HG02973 (cell line): Measurements from ENCODE around the gene RUFY1.

ENCODE experiments used
- ATAC-seq: cut with Tn5 transposase; IDR thresholded peaks from one replicate; pipeline ENCODE4 v1.9.1; 2021; ENCODE audit warnings: moderate library complexity; ENCODE audit not compliant: unreplicated experiment

RUFY1 gene

DNA sequence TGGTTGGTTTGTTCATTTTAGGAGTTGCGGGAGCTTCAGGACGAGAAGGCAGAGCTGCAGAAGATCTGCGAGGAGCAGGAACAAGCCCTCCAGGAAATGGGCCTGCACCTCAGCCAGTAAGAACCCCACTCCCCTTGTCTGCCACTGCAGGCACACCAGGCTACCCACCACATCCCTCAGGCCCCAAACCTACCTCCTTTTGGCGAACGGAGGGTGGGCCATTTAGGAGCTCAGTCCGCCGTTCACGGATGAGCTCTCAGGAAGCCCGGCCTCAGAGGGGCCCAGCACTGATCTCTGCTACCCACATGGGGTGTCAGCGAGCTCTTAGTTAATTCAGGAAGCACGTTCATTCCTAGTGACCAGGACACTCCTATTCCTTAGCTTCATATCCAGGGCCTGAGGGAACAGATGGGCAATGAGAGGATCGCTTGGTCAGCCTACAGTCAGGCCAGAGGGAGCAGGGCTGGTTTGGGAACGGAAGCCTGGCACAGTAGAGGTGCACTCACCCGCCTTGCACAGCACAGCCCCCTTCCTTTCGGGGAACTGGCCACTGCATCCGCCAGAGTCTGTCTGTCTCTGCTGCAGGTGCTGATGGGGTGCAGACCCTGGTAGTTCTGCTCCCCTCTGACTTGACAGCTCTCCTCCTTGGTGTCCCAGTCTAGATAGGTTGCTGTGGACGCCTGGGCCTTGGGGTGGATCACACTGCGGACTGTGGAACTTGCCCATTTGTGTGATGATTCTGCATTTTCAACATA, 51.7 kb downstream of the RUFY1 start:
- ATAC-seq, result no peak

DNA sequence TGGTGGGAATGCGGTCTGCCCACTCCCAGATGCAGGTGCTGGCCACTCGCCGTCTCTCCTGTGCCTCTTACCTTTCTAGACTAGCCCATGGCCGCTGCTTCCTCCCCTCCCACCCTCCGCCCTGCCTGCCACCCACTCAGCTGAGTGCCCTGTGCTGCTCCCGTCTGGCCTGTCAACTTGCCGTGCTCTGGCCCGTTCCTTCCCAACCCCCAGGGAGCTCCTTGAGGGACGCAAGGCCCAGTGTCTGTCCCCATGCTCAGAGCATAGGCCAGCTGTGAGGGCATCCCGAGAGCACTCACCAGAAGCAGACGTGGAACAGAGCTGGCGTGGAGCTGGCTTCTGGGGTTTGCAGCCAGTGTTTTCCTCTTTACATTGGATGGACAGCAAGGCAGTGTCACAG, 53.0 kb downstream of the RUFY1 start:
- ATAC-seq, result no peak

DNA sequence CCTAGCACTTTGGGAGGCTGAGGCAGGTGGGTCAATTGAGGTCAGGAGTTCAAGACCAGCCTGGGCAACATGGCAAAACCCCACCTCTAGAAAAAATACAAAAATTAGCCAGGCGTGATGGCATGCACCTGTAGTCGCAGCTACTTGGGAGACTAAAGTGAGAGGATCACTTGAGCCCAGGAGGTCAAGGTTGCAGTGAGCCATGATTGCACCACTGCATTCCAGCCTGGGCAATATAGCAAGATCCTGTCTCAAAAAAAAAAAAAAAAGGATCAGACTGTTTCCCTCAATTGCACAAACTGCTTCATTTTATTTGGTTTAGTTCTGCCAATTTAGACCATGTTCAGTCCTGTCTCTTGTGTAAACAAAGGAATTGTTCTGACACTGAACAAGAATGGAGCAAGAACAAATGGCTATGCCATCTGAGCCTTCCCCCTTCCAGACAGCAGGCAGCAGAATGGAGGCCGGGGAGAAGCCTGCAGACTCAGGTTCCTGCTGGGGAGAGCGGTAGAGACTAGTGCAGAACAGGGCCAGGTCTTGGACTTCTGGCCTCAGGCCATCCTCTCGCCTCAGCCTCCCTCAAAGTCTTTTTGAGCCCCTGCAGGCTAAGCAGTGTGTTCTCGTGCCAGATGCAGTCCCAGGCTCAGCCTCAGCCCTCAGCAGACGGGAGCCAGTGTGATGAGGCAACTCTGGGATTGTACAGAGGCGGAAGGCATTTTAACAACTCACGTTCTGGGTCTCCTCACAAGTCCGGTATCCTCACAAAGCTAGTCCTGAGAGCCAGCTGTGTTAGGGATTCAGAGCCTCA, 54.9 kb downstream of the RUFY1 start:
- no peak for ATAC-seq

DNA sequence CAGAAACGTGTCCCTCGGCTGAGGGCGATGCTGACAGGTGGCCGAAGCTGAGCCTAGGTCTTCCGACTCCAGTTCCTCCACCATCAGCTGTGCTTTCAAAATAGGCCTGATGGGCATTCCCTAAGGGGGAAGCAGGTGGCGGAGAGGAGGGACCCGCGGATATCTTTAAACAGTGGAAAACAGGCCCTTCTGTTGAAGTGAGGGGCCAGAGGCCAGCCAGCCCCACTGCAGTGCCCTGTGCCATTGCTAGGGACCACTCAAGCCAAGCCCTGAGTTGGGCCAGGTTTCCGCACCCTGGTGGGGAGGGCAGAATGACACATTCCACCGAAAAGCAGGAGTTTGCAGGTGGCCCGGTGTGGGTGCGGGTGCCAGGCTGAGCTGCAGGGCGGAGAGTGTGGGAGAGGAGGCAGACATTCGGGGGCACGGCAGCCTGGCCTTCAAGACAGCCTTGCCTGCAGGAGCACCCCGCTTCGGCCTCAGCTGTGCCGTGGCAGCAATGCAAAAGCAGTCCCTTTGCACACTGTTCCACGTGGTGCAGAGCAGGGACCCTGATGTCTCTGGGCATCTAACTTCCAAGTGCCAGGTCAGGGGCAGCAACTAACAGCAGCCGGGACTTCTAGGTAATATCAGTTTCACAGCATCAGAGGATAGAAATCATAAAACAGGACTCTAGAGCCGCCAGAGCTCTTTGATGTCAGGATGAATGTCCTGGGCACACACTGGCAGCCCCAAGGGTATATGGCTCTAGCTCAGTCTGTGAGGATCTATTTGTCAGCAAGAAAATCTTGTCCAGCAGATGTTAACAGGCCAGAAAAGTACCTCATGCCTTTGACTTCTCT, 55.9 kb downstream of the RUFY1 start:
- no peak for ATAC-seq

DNA sequence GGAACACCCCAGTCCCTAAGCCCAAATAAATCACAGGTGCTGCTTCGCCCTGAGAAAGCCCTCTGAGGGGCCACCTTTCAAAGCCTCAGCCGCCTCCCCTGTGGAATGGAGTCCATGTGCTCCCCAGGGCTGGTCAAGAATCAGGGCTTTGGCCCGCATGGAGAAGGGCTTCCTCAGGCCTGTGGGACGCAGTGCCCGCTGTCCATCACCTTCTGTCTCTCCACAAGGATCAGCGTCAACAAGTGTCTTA, 56.5 kb downstream of the RUFY1 start:
- ATAC-seq, result no peak

DNA sequence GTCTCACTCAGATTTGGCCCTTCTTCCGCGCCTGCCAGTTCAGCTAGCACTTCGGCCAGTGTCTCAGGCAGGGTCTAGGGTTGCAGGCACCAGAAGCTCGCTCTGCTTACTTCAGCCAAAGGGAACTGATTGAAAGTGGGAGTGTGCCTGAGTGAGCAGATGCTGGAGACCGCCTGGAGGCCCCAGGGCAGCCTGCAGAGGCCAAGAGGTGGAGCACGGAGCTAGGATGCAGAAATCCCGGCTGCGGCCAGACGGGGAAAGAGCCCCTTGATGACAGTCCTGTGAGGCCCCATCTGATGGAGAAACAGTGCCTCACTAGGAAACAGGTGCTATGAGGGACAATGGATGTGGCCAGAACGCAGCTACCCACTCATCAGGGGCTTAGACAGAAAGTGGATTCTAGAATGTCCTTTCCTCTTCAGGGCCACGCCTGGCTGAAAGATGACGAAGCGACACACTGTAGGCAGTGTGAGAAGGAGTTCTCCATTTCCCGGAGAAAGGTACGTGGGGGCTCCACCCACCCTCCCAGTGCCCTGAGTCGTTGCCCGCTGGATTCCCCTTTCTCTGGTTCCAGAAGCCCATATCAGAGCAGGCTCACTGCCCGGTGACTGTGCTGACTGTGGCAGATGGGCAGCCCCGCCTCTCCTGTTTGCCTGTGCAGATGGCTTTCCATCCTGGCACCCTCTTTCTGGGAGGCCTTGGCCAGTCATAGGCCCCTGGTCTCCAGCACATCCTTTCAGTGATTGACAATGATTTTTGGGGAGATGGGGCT, 57.0 kb downstream of the RUFY1 start:
- ATAC-seq, result no peak

DNA sequence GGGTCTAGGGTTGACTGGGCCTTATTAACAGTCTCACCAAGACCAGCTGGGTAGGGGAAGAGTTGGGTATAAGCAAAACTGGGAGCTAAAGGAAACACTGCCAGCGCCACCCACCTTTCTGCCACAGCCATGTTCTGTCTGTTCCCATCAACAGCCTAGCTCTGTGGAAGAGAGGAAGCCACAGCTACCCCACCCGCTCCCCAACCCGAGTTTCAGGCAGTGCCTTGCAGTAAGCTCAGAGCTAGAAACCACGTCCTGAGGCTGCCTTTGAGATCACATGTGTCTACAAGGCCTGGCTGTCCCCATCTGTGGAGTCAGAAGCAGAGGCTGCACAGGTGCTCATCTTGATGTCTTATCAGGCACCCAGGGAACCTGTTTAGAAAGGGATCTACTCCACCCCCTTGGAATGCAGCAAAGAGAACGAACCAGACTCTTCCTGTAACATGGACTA, 57.8 kb downstream of the RUFY1 start:
- ATAC-seq, result no peak

DNA sequence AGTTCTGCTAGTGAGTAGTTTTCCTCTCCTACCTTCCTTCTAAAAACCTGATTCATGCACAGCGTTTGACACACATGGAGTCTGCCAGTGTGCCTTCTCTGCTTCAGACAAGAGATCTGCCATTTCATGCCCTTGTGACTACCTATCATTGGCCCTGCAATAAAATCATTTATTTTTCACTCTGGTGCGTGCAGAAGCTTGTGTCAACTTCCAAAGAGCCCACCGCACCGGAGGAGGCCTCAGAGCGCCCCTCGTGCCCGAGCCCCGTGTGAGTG, 59.4 kb downstream of the RUFY1 start:
- no peak for ATAC-seq

DNA sequence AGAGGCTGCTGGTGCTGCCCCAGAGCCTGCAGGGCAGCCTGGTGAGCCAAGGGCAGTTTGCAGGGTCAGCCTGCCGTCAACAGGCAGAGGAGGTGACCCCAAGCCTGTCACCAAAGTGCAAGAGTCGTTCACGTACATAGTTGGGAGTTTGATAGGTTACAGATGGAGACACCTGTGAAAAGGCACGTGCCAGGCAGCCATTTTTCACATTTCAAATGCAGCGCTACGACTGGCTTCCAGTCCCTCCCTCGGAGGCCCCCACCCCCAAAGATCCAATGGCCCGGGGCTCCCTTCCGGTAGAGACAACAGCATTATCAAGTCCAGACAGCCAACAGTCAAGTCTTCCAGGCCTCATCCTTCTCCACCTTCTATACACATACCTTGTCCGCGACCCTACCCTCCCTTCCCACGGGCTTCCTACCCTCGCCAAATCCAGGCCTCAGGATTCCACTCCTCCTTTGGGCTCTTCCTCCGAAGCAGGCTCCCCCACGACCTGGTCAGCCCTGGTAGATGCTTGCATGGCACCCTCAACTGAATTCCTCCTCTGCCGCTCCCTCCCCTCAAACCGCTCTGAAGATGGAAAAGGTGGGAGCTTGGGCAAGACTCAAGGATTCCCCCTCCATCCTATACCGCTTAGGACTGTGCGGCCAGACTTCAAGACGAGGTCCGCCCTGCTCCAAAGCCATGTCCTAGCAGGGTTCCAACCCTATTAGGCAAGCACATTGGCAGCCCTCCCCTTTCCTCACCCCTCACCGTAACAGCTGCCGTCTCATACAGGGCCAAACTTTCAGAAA, 60.0 kb downstream of the RUFY1 start:
- no peak for ATAC-seq

DNA sequence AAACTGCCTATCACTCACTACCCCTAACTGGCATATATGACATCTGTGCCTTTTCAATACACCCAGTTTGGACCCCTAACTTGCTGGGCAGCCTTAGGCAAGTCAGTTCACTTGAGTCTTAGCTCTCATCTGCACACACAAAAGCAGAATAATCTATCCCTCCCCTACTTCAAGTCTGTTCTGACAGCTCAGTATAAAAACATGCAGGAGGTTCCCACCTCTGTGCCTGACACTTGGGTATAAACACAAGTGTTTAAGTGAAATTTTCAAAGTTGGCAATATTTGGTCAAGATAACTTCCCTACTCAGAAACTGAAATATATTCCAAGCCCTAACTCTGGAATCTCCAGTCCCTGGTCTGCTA, 60.5 kb downstream of the RUFY1 start:
- no peak for ATAC-seq

DNA sequence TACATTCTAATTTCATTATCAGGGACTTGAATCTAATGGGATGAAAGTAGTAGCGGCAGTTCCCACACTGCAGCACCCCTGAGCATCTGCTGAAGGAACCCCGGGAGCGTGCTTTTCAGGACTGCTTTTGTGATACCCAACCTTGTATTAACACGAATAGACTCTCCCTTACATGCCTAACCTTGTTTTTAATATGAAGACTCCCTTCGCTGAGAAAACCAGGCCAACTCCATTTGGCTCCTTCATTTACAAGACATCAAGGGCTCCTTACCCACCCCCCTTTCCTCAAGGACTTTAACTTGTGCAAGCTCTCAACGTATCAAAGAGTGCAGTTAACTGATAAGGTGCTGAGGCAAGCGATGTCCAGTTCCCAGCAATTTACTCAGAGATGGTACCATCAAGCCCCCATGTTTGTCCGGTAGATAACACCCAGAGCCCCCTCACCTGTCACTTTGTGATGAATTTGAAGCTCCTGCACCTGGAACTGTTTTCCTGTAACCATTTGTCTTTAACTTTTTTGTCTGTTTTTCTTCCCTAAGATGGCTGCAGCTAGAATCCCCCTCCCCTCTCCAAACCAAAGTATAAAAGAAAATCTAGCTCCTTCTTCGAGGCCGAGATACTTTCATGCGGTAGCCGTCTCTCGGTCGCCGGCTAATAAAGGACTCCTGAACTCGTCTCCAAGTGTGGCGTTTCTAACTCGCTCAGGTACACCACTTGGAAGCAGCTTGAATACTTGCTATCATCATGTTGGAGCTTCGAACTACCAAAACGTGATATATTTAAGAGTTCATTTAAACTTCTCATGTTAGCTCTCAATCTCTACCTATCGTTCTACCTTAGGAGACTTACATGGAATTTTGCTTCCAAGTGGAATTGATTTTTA, 62.5 kb downstream of the RUFY1 start:
- ATAC-seq, result no peak

DNA sequence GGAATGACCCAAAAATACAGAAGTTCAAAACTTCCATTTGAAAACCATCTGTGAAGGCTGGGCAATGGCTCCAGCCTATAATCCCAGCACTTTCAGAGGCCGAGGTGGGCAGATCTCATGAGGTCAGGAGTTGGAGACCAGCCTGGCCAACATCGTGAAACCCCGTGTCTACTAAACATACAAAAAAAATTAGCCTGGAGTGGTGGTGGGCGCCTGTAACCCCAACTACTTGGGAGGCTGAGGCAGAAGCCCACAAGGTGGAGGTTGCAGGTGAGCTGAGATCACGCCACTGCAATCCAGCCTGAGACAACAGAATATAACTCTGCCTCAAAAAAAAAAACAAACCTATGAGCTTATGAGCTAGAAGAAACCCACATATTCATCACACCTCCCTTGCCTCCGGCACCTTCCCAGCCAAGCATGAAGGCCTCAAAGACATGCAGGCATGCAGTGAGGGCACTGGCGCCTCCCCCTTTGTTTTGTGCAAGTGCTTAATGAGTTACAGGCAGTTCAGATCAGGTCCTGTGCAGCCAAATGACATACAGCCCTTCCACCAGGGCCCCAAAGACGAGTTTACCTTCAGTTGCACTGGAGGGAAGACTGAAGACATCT, 63.2 kb downstream of the RUFY1 start:
- ATAC-seq, result no peak

DNA sequence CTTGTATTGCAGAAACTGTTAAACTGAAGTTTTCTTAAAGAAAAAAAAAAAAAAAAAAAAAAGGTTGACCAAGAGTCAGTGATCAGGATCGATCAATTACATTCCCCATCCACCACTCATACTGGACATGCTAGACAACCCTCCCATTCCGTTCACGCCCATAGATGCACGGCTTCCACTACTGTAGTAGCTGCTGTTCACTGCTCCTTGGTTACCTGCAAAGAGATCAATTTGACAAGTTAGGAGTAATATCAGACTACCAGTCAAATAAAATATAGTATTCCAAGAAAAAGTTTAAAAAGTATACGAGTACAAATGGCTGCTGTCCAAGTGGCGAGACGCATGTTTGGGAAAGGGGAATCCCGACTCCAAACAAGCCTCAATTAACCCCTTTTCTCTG, 64.4 kb downstream of the RUFY1 start:
- no peak for ATAC-seq

DNA sequence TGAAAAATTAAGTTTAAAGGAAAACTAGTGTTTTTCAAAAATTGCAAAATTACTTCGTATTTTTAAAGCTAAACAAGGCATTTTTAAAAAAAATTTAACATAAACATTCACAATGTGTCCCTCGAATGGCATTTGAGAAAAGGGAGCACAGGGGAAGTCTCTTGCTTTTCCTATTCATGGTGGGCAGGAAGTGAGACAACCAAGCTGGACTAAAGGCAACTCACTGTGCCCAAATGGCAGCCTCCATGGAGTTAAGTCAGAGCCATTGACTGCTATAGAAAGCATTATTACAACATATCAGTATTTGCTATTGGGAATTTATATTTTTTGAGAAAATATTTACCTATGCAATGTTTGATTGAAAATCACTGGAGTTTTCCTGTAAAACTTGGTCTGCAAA, 64.8 kb downstream of the RUFY1 start:
- ATAC-seq, result no peak

DNA sequence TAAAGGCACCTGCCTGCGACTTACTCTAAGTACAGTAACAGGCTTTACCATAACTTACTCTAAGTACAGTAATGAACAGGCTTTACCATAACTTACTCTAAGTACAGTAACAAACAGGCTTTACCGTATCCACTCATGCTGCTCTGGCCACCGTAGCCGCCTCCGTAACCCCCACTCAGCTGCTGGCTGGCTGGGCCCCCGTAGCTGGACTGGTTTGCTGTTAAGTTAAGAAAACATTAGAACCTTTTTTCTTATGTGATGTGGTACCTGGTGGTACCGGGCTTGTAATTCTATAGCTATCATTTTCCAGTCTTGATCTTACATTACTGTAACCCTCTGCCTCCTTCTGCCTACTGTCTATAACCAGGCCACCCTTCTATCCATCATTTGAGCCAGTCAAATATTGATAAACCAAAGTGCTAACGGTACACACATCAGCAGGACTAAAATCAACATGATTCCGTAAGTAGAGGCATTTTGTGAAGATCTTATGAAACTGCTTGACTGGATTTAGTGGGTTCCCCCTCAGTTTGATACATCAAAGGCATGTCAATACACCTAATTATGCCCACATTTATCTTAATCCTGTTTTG, 65.7 kb downstream of the RUFY1 start:
- no peak for ATAC-seq

DNA sequence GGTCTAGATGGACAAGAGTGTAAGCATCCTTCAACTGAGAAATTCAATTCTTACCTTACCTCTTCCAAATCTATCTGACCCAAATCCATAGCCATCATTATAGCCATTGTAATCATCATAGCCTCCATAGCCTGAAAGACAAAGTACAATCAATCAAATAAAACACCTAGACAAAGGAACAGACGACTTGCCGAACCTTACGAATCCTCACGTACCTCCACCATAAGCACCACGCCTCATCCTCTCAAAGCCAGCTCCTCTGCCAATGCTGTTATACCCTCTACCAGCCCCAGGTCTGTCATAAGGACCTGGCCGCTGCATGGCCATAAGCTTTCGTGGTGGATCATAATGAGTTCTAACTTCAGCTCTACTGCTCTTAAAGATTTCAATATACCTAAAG, 67.6 kb downstream of the RUFY1 start:
- no peak for ATAC-seq

DNA sequence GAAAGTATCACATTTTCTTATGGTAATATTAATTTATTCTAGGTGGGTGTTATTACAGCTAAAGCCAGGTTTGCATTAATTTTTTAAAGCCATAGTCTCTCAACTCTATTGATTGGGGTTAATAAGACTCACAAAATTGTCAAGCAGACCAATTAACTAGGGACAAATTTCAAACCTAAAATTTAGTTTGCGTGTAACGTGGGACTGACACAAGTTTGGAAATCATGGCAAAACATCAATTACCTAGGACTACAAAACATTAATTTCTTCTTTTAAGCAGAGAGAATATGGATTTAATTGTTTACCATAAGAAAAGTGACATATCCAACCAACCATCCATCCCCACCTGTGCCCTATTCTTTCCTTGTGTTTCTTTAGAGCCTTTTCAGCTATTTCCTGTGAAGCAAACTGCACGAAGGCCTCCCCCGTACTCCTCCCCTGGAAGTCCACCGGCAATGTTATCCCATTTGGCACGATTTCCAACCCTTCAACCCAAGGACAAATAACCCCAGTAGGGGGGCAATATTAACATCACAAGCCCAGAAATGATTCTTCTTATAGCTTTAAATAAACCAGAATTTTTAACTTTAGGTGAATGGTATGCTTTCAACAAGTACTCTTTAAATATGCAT, 68.7 kb downstream of the RUFY1 start:
- ATAC-seq, result no peak

DNA sequence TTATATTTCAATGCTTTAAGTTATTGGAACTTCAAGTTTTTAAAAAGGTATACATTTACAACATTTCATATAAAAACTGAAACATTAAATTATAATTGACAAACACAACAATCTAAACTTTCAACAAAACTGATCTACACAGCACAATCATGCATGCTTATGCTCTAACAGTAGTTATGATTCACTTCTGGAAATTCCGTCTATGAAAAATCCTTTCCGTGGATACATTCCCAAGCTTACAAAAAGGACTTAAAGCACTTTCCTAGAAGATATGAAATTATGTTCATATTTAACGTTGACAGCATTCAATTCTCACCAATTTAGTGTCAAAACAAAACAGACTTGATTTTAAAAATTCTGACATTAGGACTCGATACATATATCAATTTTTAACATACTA, 69.4 kb downstream of the RUFY1 start:
- no peak for ATAC-seq
